BJ (cell line): ENCODE measurements around the gene ARAP1. TPM values are rescaled to one million over a fixed set of nuclear protein-coding genes. Genes with fewer than 3 reads are reported as not detected.

Experiments used
- CTCF ChIA-PET: fragments of 350-600 bp; formaldehyde crosslinking; extraction: SDS; loops from one replicate; lab custom pipeline; 2021; ENCODE audit warnings: antibody characterized with exemption, inconsistent platforms; lab: Yijun Ruan, JAX
- POLR2A ChIA-PET: fragments of 300-600 bp; sonication (Branson Sonifier 250); formaldehyde crosslinking; extraction: SDS; loops from one replicate; lab custom pipeline; 2021; ENCODE audit warnings: antibody characterized with exemption; lab: Charles Lee
- DNase-seq: peaks from one replicate; pipeline ENCODE4 v3.0.0-alpha.2; 2011; ENCODE audit warnings: low read depth
- H3K27me3 ChIP-seq: 2 replicates; pipeline ENCODE4 v1.6.0; 2011; ENCODE audit warnings: low read length; ENCODE audit not compliant: control insufficient read depth, insufficient read depth
- H3K36me3 ChIP-seq: 2 replicates; pipeline ENCODE4 v1.5.1; 2011; ENCODE audit warnings: low read length; ENCODE audit not compliant: control insufficient read depth, insufficient read depth
- H3K4me3 ChIP-seq: 2 replicates; pipeline ENCODE4 v1.5.1; 2011; ENCODE audit warnings: low read depth, mild to moderate bottlenecking, control low read depth, low read length
- CTCF ChIP-seq: IDR thresholded peaks from 2 replicates; pipeline ENCODE4 v1.5.1; 2011; ENCODE audit warnings: low read depth, mild to moderate bottlenecking, control low read depth, inconsistent platforms, low read length, moderate library complexity; ENCODE audit not compliant: insufficient read depth
- polyA plus RNA-seq: library from polyadenylated mRNA; depleted of rRNA; stranded (reverse); fragments of >200 nt; gene quantifications from 2 replicates; pipeline ENCODE4 v1.2.3, GENCODE V29; 2011; rRNA removed
- small RNA-seq: library from RNA; depleted of rRNA; stranded (forward); fragments of <200 nt; gene quantifications from one replicate; pipeline ENCODE3, GENCODE V24; 2012; ENCODE audit warnings: low replicate concordance, low read depth; ENCODE audit not compliant: insufficient read length

The ARAP1 gene
- polyA plus RNA-seq, 1 experiment: 74.5 TPM

GRCh38 chr11:72637926-72638325 is 114.3 kb downstream of the ARAP1 start:
- Histone ChIP-seq H3K4me3 (no peak overlapping the region), H3K27me3 (peaks cover 40% of the 10 kb centered on the region), H3K36me3 (no peaks in the 10 kb centered on the region)
- CTCF ChIA-PET: interaction anchor here (0.8 to 4.3 kb wide), 5 partner anchors 11 to 50 kb away, joined by 3 to 30 read pairs (median 3); no protein-coding TSS in a partner anchor
- DNase-seq: no peak
- POLR2A ChIA-PET: no interaction called here
- TF ChIP-seq CTCF: no peak

- ChIA-PET CTCF (interaction anchor here (1.2 to 4.3 kb wide), 4 partner anchors 10 to 49 kb away, joined by 3 to 30 read pairs (median 4); no protein-coding TSS in a partner anchor), POLR2A (no interaction called here)
- no peak for DNase-seq
- no peak for TF ChIP-seq CTCF
- Histone ChIP-seq H3K27me3 (peaks cover 40% of the 10 kb centered on the region), H3K36me3 (no peaks in the 10 kb centered on the region), H3K4me3 (no peak overlapping the region)
These were observed 115.0 kb downstream of the ARAP1 start for GRCh38 chr11:72637198-72637597.

GRCh38 chr11:72636376-72636775 is 115.8 kb downstream of the ARAP1 start:
- no peaks in the 10 kb centered on the region for H3K36me3 ChIP-seq
- H3K4me3 ChIP-seq: no peak overlapping the region
- DNase-seq: no peak
- H3K27me3 ChIP-seq: peaks cover 37% of the 10 kb centered on the region
- ChIA-PET CTCF (interaction anchor here (1.1 to 4.3 kb wide), 4 partner anchors 25 to 63 kb away, joined by 3 to 30 read pairs (median 4); no protein-coding TSS in a partner anchor), POLR2A (no interaction called here)
- no peak for TF ChIP-seq CTCF

GRCh38 chr11:72635933-72636332 is 116.3 kb downstream of the ARAP1 start:
- CTCF ChIA-PET: interaction anchor here (1.1 to 4.3 kb wide), 5 partner anchors 10 to 62 kb away, joined by 3 to 30 read pairs (median 4); no protein-coding TSS in a partner anchor
- no peak for DNase-seq
- Histone ChIP-seq H3K4me3 (no peak overlapping the region), H3K36me3 (no peaks in the 10 kb centered on the region), H3K27me3 (peaks cover 34% of the 10 kb centered on the region)
- no peak for TF ChIP-seq CTCF
- POLR2A ChIA-PET: no interaction called here

GRCh38 chr11:72635309-72635915 is 116.8 kb downstream of the ARAP1 start:
- no peak for DNase-seq
- Histone ChIP-seq H3K4me3 (no peak overlapping the region), H3K36me3 (no peaks in the 10 kb centered on the region), H3K27me3 (peaks cover 29% of the 10 kb centered on the region)
- POLR2A ChIA-PET: no interaction called here
- CTCF ChIA-PET: interaction anchor here (1.1 to 4.3 kb wide), 5 partner anchors 10 to 62 kb away, joined by 3 to 30 read pairs (median 4); no protein-coding TSS in a partner anchor
- TF ChIP-seq CTCF: no peak

Small RNAs within 50 kb of the gene (small RNA-seq; reads per million reads assigned to genes)
- gene MIR4692 (not detected), gene RF00019 (not detected)

Other genes starting within 250 kb of the ARAP1 start
- gene PDE2A, start 78.0 kb downstream of the ARAP1 start, polyA plus RNA-seq: 0.32 and 0.64 TPM in 2 replicates
- gene STARD10, start 41.6 kb upstream of the ARAP1 start, polyA plus RNA-seq: 25.4 and 37.1 TPM in 2 replicates
- gene ATG16L2, start 62.0 kb upstream of the ARAP1 start, polyA plus RNA-seq: 8.3 and 10.1 TPM in 2 replicates